GM18873 (cell line): Measurements from ENCODE around the gene AFAP1.

Experiments used
- ATAC-seq: cut with Tn5 transposase; IDR thresholded peaks from one replicate; pipeline ENCODE4 v1.9.1; 2021; ENCODE audit warnings: mild to moderate bottlenecking, moderate library complexity, moderate number of reproducible peaks; ENCODE audit not compliant: unreplicated experiment, low FRiP score

The AFAP1 gene

DNA sequence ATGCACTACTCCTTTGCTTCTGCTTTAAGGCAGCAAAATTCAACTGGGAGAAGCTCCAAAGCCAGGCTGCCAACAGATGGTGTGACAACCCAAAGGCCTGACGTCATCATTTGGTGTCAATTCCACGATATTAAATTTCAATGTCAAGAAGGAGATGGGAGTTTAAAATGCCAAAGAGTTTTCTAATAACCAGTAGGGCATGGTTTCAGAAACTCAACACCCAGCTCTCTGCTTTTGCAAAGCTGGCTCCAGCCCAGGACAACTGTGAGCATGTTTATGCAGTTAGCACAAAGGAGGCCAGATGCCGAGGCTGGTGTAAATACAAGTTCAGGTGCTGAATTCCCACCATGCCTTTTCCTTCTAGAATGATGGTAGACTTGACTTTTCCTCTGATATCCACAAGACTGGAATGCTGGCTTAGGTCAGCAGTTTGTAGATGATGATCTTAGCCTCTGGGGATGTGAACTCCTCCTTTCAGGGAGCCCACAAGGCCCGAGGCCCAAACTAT is 67.3 kb downstream of the AFAP1 start:
- no peak for ATAC-seq

DNA sequence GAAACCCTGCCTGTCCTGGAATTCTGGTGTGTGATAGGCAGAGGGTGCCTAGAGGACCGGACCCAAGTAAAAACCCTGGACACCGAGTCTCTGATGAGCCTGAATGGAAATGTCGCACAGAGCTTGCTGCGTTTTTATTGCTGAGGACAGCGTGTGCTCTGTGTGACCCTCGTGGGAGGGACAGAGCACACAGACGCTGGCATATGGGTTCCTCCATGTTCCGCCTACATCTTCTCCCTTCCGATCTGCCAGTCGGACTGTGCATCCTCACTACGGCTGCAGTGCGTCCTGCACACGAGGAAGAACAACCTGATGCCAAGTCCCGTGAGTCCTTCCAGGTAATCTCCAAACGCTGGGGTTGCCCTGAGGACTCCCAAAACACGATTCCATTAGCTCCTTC is 68.3 kb downstream of the AFAP1 start:
- ATAC-seq, result no peak

GRCh38 chr4:7868892-7869471 is 70.7 kb downstream of the AFAP1 start:
- ATAC-seq, result no peak

- no peak for ATAC-seq
Measured at GRCh38 chr4:7868436-7868775, 71.3 kb downstream of the AFAP1 start.

DNA sequence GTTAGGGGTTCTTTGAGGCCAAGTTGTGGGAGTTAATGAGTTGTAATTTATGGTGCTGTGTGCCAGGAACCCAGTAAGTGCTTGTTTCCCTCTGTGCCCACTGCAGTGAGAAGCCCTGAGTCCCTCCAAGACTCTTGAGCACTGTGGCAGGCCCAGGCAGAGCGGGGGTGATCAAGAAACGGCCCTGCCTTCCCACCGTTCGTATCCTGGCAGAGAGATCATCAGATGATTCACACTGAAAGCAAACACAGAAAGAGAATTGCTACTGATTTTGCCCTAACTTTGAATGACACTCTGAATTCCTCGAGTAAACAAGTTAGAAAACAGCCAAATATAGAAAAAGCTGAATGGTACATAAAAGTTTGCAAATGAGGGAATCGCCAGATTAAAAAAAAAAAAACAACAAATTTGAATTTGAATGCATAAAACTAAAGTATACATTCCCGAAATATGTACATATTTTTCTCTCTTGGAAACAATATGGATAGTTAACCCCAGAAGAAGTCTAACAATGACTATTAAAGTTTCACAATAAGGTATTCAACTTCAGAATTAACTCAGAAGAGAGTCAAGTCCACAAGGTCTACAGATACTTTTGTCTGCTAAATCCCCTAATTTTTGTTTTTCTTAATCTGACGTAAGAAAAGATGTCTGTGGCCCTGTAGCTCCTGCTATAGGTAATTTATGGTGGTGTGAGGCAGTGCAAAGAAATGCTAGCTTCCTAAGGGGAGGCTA is 71.8 kb downstream of the AFAP1 start:
- ATAC-seq, result no peak

DNA sequence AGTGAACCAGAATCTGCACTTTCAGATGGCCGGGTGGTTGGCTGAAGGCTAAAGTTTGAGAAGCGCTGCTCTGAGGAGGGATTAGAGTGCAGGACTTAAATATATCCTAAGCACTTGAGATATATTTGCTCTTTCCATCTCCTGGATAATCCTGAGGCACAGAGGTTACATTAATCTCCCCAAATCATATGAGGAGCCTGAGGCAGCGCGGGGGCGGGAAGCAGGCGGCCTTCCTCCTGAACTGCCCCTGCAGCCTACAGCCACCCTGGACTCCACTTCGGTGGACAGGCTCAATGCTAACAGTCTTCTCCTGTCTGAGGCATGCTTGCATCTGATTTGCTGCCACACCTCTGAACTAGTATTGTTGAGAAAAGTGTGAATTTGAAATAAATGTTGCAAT is 72.5 kb downstream of the AFAP1 start:
- no peak for ATAC-seq

GRCh38 chr4:7865533-7865932 is 74.1 kb downstream of the AFAP1 start:
- ATAC-seq, result no peak

GRCh38 chr4:7864685-7865084 is 75.0 kb downstream of the AFAP1 start:
- ATAC-seq, result no peak

DNA sequence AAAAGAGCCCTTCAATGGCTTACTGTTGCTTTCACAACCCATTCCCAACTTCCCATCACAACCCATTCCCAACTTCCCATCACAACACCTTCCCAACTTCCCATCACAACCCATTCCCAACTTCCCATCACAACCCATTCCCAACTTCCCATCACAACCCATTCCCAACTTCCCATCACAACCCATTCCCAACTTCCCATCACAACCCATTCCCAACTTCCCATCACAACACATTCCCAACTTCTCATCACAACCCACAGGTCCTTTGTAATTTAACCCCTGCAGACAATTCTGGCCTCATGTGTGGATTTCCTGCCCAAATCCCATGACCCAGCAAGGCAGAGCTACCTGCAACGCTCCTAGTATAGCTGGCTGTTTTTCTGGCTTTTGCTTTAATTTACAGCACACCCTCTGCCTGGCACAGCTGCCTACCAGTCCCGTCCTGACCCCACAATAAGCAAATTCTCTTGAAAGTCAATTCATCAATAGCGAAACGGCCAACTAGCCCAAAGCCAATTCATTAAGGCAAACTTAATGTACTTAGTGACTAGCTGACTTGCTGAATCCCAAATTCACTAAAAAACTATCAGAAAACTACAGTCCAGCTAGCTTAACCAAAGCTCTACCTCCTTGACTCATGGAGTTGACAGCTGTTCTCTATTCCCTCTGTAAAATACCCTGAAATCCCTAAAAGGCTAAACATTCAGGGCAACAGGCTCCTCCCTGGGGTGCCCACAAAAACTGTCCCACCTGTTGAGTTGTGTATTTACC is 75.6 kb downstream of the AFAP1 start:
- ATAC-seq, result no peak

DNA sequence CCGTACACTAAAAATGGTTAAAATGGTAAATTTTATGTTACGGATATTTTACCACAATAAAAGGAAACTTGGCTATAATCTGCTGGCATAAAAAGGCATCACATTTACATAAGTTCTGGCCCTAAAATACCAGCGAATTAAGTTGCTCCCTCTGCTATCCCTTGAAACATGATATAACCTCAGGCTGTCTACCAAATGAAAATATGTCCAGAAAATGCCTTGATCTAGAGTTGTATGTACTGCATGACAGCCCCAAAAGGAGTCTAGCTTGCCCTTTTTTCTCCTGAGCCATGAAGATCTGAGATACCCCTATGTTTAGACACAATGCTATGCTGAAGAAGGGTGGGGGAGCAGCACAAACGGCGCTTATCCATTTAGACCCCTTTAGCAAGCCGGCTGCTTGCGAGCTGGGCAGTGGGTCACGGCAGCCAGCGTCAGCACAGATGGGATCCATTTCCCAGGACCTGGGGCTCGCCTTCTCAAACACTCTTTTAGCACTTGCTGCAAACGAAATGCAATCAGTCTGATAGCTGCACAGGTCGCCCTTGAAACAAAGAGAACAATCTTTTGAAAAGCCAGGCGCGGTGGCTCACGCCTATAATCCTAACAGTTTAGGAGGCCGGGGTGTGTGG is 77.0 kb downstream of the AFAP1 start:
- no peak for ATAC-seq

GRCh38 chr4:7861440-7861881 is 78.2 kb downstream of the AFAP1 start:
- ATAC-seq, result no peak

GRCh38 chr4:7860600-7861163 is 79.0 kb downstream of the AFAP1 start:
- ATAC-seq, result no peak

DNA sequence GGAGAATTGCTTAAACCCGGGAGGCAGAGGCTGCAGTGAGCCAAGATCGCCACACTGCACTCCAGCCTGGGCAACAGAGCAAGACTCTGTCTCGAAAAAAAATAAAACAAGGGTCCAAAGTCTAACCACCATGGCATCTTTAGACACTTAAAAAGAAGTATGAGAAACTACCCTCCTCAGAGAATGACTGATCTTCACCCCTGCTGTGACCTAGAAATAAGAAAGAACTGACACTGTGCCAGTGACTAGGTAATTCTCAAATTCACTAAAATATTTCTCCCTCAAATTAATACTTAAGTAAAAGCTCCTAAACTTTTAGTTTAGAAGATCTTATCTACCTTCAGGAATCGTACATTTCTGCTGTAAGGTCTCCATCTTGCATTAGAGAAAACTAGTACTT is 80.3 kb downstream of the AFAP1 start:
- ATAC-seq, result no peak

- no peak for ATAC-seq
Measured at GRCh38 chr4:7858498-7858897, 81.2 kb downstream of the AFAP1 start.

GRCh38 chr4:7857993-7858392 is 81.7 kb downstream of the AFAP1 start:
- no peak for ATAC-seq

- ATAC-seq, result no peak
Measured at GRCh38 chr4:7857238-7857701, 82.4 kb downstream of the AFAP1 start.

DNA sequence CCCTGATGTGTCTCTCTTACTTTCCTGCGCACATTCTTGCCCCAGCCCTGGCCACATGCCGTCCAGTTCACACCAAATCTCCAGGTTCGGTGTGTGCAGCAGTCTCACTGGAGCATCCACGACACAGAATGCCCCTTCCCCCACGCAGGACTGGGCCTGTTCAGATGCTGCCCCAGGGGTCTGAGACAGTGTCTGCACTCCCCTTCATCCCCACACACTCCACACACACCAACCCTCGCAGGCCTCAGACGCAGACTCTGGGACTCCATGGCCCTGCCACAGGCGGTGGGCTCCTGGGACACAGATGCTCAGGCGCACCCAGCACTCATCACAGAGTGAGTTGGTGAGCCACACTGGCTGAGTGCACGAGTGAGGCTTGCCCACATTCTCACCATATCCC is 83.9 kb downstream of the AFAP1 start:
- no peak for ATAC-seq

- ATAC-seq, result no peak
Measured at GRCh38 chr4:7854697-7855370, 84.8 kb downstream of the AFAP1 start.

- no peak for ATAC-seq
Measured at GRCh38 chr4:7854216-7854615, 85.4 kb downstream of the AFAP1 start.

- ATAC-seq, result no peak
Measured at GRCh38 chr4:7853271-7853670, 86.4 kb downstream of the AFAP1 start.
